Type B pancreatic cell (in vitro differentiated cells): ENCODE measurements around the gene TM2D1. TPM values are rescaled to one million over a fixed set of nuclear protein-coding genes. Genes with fewer than 3 reads are reported as not detected.

Experiments used
- DNase-seq: peaks from one replicate; pipeline ENCODE4 v3.0.0; 2021; ENCODE audit warnings: mixed read lengths; ENCODE audit not compliant: unreplicated experiment; ENCODE audit errors: extremely low spot score
- H3K27ac Mint-ChIP-seq: 2 replicates; pipeline ENCODE4 v1.8.0; 2021; ENCODE audit warnings: mild to moderate bottlenecking, mixed read lengths
- H3K27me3 Mint-ChIP-seq: 2 replicates; pipeline ENCODE4 v1.8.0; 2021; ENCODE audit warnings: mixed read lengths
- H3K36me3 Mint-ChIP-seq: 2 replicates; pipeline ENCODE4 v1.8.0; 2021; ENCODE audit warnings: mixed read lengths
- H3K4me1 Mint-ChIP-seq: one replicate; pipeline ENCODE4 v1.8.0; 2021; ENCODE audit warnings: mixed read lengths; ENCODE audit not compliant: unreplicated experiment
- H3K4me3 Mint-ChIP-seq: 2 replicates; pipeline ENCODE4 v1.8.0; 2021; ENCODE audit warnings: mild to moderate bottlenecking, mixed read lengths
- H3K9me3 Mint-ChIP-seq: 2 replicates; pipeline ENCODE4 v1.8.0; 2021; ENCODE audit warnings: mixed read lengths
- CTCF ChIP-seq: fragments of 200-600 bp; sonication (generic); conservative IDR thresholded peaks from 2 replicates; pipeline ENCODE4 v1.5.0; 2021; ENCODE audit warnings: antibody characterized with exemption, mild to moderate bottlenecking
- total RNA-seq: library from RNA; stranded (reverse); gene quantifications from 2 replicates; pipeline ENCODE4 v1.2.1, GENCODE V29; 2021; ENCODE audit warnings: low replicate concordance

Gene TM2D1
- total RNA-seq, 1 donor from 2014 or later: 37.1 TPM

GRCh38 chr1:61743716-61744580 lies 19.0 kb upstream of the TM2D1 start:
- no peak for TF ChIP-seq CTCF
- Mint-ChIP-seq H3K27ac (peak overlapping the region; percentile 95), H3K9me3 (no peaks in the 10 kb centered on the region), H3K4me3 (peak overlapping the region; percentile 87), H3K4me1 (peaks cover 44% of the 10 kb centered on the region), H3K36me3 (no peaks in the 10 kb centered on the region), H3K27me3 (no peaks in the 10 kb centered on the region)
- DNase-seq: no peak

- Mint-ChIP-seq H3K36me3 (no peaks in the 10 kb centered on the region), H3K4me3 (peak overlapping the region; percentile 87), H3K27ac (peak overlapping the region; percentile 95), H3K4me1 (peaks cover 44% of the 10 kb centered on the region), H3K27me3 (no peaks in the 10 kb centered on the region), H3K9me3 (no peaks in the 10 kb centered on the region)
- TF ChIP-seq CTCF: no peak
- no peak for DNase-seq
Measured at GRCh38 chr1:61743431-61743705, 18.4 kb upstream of the TM2D1 start.

DNA sequence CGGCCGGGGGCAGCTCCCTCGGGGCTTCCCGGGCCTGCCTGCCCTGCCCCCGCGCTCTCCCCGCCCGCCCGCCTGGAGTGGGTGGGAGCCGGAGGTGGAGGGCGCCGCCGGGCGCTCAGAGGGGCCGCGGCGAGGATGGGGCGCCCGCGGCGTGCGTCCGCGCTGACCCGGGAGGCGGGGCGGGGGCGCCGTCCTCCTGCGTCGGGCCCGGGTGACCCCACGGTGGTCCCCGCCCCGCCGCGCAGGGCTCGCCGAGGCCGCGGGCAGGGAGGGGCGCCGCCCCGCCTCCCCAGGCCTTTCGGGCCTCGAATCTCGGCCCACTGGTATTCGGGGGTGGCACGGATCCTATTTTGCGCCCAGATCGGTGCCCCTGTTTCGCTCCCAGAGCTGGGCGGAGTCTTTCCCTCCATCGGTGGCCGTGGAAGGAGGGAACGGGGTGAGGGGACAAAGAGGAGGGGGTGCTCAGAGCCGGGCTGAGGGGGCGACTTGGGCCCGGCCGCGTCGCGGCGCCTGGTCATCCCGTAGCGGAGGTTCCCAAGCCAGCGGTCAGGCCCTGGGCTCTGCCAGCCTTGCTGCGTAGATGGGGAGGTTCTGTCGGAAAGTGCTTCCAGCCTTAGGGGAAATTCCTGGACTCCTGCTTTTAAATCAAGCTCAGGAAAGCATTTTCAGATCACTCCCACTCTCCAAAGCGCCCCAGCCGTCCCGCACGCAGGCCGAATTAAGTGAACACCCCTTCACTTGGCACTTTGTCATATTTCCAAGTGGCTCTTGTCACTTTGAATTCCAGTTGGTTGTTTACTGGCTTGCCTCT lies 17.9 kb upstream of the TM2D1 start:
- H3K9me3 Mint-ChIP-seq: no peaks in the 10 kb centered on the region
- H3K4me3 Mint-ChIP-seq: peak overlapping the region; percentile 87
- H3K36me3 Mint-ChIP-seq: no peaks in the 10 kb centered on the region
- peak overlapping the region; percentile 95 for H3K27ac Mint-ChIP-seq
- TF ChIP-seq CTCF: no peak
- H3K27me3 Mint-ChIP-seq: no peaks in the 10 kb centered on the region
- peaks cover 44% of the 10 kb centered on the region for H3K4me1 Mint-ChIP-seq
- peak; percentile 70 for DNase-seq

DNA sequence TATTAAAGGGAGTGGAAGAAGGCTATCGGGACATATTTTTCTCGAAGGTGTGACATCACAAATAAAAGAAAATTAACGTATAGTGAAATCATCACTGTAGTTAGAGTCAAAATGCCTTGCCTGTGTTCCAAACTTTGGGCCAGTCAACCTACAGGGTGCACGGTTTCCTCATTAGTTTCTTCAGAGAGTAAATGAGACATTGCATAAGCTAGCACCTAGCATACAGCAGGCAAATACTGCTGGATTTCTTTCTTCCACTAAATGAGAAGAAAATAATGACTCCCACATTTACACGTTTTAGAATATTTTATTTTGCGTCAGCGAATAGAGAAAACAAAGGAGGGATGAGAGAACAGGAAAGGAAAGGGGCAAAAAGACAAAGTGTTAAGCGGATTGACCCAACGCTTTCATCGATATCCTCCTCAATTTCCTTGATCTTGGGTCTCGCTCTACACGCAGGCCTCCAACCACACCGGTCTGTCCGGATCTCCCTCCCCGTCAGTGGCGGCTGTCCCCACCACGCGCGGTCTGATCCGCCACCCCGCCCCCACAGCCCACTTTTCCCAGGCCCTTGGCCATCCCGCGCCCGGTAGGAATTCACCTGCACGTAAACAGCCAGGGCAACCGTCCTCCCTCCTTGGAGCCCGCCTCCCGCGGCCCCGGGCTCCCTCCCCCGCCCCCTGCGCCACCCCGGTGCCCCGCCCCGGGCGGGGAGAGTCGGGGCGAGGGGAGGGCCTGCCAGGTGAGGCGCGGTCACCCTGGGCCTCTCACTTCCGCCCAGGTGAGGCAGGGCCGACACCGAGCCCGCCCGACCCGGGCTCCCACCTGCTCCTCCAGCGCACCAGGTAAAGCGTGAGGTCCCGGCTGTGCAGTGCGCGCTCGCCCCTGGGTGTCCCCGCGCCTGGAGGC lies 17.0 kb upstream of the TM2D1 start, which contains the start of gene PATJ:
PATJ (plus strand) TSS at position 770 of the 909 bp plus-strand sequence. CDS start 20,413 bp downstream, outside the sequence.
- no peak for TF ChIP-seq CTCF
- peaks cover 37% of the 10 kb centered on the region for H3K4me1 Mint-ChIP-seq

More for the DNA sequence above, 17.0 kb upstream of the TM2D1 start, which contains the start of gene PATJ:
- peak; percentile 81 for DNase-seq
- H3K27ac Mint-ChIP-seq: peak within 1 kb of the TSS; percentile 99
- H3K27me3 Mint-ChIP-seq: no peaks in the 10 kb centered on the region
- H3K9me3 Mint-ChIP-seq: no peaks in the 10 kb centered on the region
- H3K36me3 Mint-ChIP-seq: no peaks in the 10 kb centered on the region
- peak within 1 kb of the TSS; percentile 93 for H3K4me3 Mint-ChIP-seq
